ENCODE results near the gene MFAP4. TPM values are rescaled to one million over a fixed set of nuclear protein-coding genes. Genes with fewer than 3 reads are reported as not detected.
A peak's percentile ranks its signal among the peaks of the same experiment; 100 is the strongest.

MFAP4 gene
- total RNA-seq, 3 donors from 2014 or later, result 0.13 to 0.48 (median 0.30) TPM

- DNase-seq (no peak), ATAC-seq (no peak)
- peaks cover 1% of the 10 kb centered on the region for H3K4me1 Mint-ChIP-seq (ENCODE audit: low read depth)
- no peaks in the 10 kb centered on the region for H3K9me3 Mint-ChIP-seq
- no peaks in the 10 kb centered on the region for H3K27me3 Mint-ChIP-seq (ENCODE audit: low read depth)
- H3K4me3 Mint-ChIP-seq, result no peak overlapping the region
- H3K36me3 Mint-ChIP-seq (ENCODE audit: insufficient read depth), result peaks cover 21% of the 10 kb centered on the region
These were observed 2.1 kb downstream of the MFAP4 start for GRCh38 chr17:19384723-19385391.

GRCh38 chr17:19383681-19384470 lies 3.1 kb downstream of the MFAP4 start:
- peaks cover 21% of the 10 kb centered on the region for H3K36me3 Mint-ChIP-seq (ENCODE audit: insufficient read depth)
- no peak overlapping the region for H3K4me3 Mint-ChIP-seq
- DNase-seq, result no peak
- no peaks in the 10 kb centered on the region for H3K27me3 Mint-ChIP-seq (ENCODE audit: low read depth)
- H3K4me1 Mint-ChIP-seq (ENCODE audit: low read depth), result peaks cover 4% of the 10 kb centered on the region
- no peaks in the 10 kb centered on the region for H3K9me3 Mint-ChIP-seq
- ATAC-seq, result no peak

- no peaks in the 10 kb centered on the region for H3K9me3 Mint-ChIP-seq
- no peak for ATAC-seq
These were observed 4.2 kb downstream of the MFAP4 start for GRCh38 chr17:19382531-19383444.

GRCh38 chr17:19381741-19382444 lies 5.1 kb downstream of the MFAP4 start:
- Mint-ChIP-seq H3K27me3 (ENCODE audit: low read depth) (no peaks in the 10 kb centered on the region), H3K9me3 (no peaks in the 10 kb centered on the region), H3K4me1 (ENCODE audit: low read depth) (peaks cover 10% of the 10 kb centered on the region), H3K4me3 (no peak overlapping the region), H3K36me3 (ENCODE audit: insufficient read depth) (peaks cover 21% of the 10 kb centered on the region)
- DNase-seq (no peak), ATAC-seq (no peak)

More at GRCh38 chr17:19382531-19383444, 4.2 kb downstream of the MFAP4 start:
- Mint-ChIP-seq H3K4me3 (no peak overlapping the region), H3K27me3 (ENCODE audit: low read depth) (no peaks in the 10 kb centered on the region), H3K4me1 (ENCODE audit: low read depth) (peaks cover 4% of the 10 kb centered on the region), H3K36me3 (ENCODE audit: insufficient read depth) (peaks cover 21% of the 10 kb centered on the region)
- DNase-seq, result no peak

- peaks cover 21% of the 10 kb centered on the region for H3K36me3 Mint-ChIP-seq (ENCODE audit: insufficient read depth)
- H3K4me3 Mint-ChIP-seq, result no peak overlapping the region
- no peaks in the 10 kb centered on the region for H3K27me3 Mint-ChIP-seq (ENCODE audit: low read depth)
These were observed 5.6 kb downstream of the MFAP4 start for GRCh38 chr17:19381361-19381740.

GRCh38 chr17:19380481-19381301 lies 6.3 kb downstream of the MFAP4 start:
- H3K4me3 Mint-ChIP-seq, result peak overlapping the region; percentile 7
- peaks cover 21% of the 10 kb centered on the region for H3K36me3 Mint-ChIP-seq (ENCODE audit: insufficient read depth)
- no peaks in the 10 kb centered on the region for H3K27me3 Mint-ChIP-seq (ENCODE audit: low read depth)

More at GRCh38 chr17:19381361-19381740, 5.6 kb downstream of the MFAP4 start:
- ATAC-seq (no peak), DNase-seq (no peak)
- Mint-ChIP-seq H3K9me3 (no peaks in the 10 kb centered on the region), H3K4me1 (ENCODE audit: low read depth) (peaks cover 11% of the 10 kb centered on the region)

GRCh38 chr17:19379361-19380065 lies 7.5 kb downstream of the MFAP4 start:
- Mint-ChIP-seq H3K9me3 (no peaks in the 10 kb centered on the region), H3K27me3 (ENCODE audit: low read depth) (no peaks in the 10 kb centered on the region), H3K36me3 (ENCODE audit: insufficient read depth) (peaks cover 18% of the 10 kb centered on the region), H3K4me3 (peak overlapping the region; percentile 99), H3K4me1 (ENCODE audit: low read depth) (peaks cover 11% of the 10 kb centered on the region)
- ATAC-seq (no peak), DNase-seq (no peak)

More at GRCh38 chr17:19380481-19381301, 6.3 kb downstream of the MFAP4 start:
- ATAC-seq, result no peak
- Mint-ChIP-seq H3K4me1 (ENCODE audit: low read depth) (peaks cover 11% of the 10 kb centered on the region), H3K9me3 (no peaks in the 10 kb centered on the region)
- DNase-seq, result no peak

- DNase-seq (no peak), ATAC-seq (peak; percentile 4)
- H3K4me3 Mint-ChIP-seq, result peak within 1 kb of the TSS; percentile 99
- peaks cover 11% of the 10 kb centered on the region for H3K4me1 Mint-ChIP-seq (ENCODE audit: low read depth)
- no peaks in the 10 kb centered on the region for H3K9me3 Mint-ChIP-seq
- peaks cover 14% of the 10 kb centered on the region for H3K36me3 Mint-ChIP-seq (ENCODE audit: insufficient read depth)
- no peaks in the 10 kb centered on the region for H3K27me3 Mint-ChIP-seq (ENCODE audit: low read depth)
These were observed 8.3 kb downstream of the MFAP4 start, which contains the start of gene MAPK7 for GRCh38 chr17:19378416-19379360. Gene MAPK7 (plus strand): TSS chr17:19378498. CDS start chr17:19378901, 403 bp downstream.

GRCh38 chr17:19377602-19378415 lies 9.2 kb downstream of the MFAP4 start:
- H3K36me3 Mint-ChIP-seq (ENCODE audit: insufficient read depth), result peaks cover 14% of the 10 kb centered on the region
- DNase-seq (peak; percentile 86), ATAC-seq (peak; percentile 95 to 96)

GRCh38 chr17:19376811-19377210 lies 10.2 kb downstream of the MFAP4 start:
- peak overlapping the region; percentile 99 for H3K4me3 Mint-ChIP-seq
- H3K4me1 Mint-ChIP-seq (ENCODE audit: low read depth), result peaks cover 18% of the 10 kb centered on the region
- no peak for ATAC-seq
- H3K27me3 Mint-ChIP-seq (ENCODE audit: low read depth), result no peaks in the 10 kb centered on the region
- DNase-seq, result no peak
- no peaks in the 10 kb centered on the region for H3K9me3 Mint-ChIP-seq
- peaks cover 12% of the 10 kb centered on the region for H3K36me3 Mint-ChIP-seq (ENCODE audit: insufficient read depth)

More at GRCh38 chr17:19377602-19378415, 9.2 kb downstream of the MFAP4 start:
- Mint-ChIP-seq H3K27me3 (ENCODE audit: low read depth) (no peaks in the 10 kb centered on the region), H3K4me3 (peak overlapping the region; percentile 99), H3K4me1 (ENCODE audit: low read depth) (peaks cover 11% of the 10 kb centered on the region), H3K9me3 (no peaks in the 10 kb centered on the region)

- DNase-seq (no peak), ATAC-seq (no peak)
- H3K27me3 Mint-ChIP-seq (ENCODE audit: low read depth), result no peaks in the 10 kb centered on the region
- H3K9me3 Mint-ChIP-seq, result no peaks in the 10 kb centered on the region
- peaks cover 29% of the 10 kb centered on the region for H3K4me1 Mint-ChIP-seq (ENCODE audit: low read depth)
- peaks cover 4% of the 10 kb centered on the region for H3K36me3 Mint-ChIP-seq (ENCODE audit: insufficient read depth)
- no peak overlapping the region for H3K4me3 Mint-ChIP-seq
These were observed 11.3 kb downstream of the MFAP4 start for GRCh38 chr17:19375732-19376131.

Measured in activated T-cell treated with anti-CD3 and anti-CD28 coated beads, Interleukin-2, amount 50 U/mL, for 4 hours (primary cell).